Vagina (tissue), 2 donors: ENCODE results near the gene VPS33B.

Experiments
- CTCF ChIP-seq, 3 experiments: fragments of 450-650 bp in 2 of 3; fragments of 200-600 bp in 1 of 3; sonication (generic) in 1 of 3; IDR thresholded peaks; one replicate each; pipeline ENCODE4 v1.5.1; 2017 to 2019; ENCODE audit warnings: antibody characterized with exemption in 3 of 3, mild to moderate bottlenecking in 2 of 3, moderate library complexity in 2 of 3
- POLR2A ChIP-seq, 2 donors: fragments of 450-650 bp; IDR thresholded peaks; one replicate each; pipeline ENCODE4 v1.6.1; 2017; ENCODE audit warnings: antibody characterized with exemption in 2 of 2, mild to moderate bottlenecking in 2 of 2, moderate library complexity in 2 of 2
- POLR2AphosphoS5 ChIP-seq, 2 donors: sonication (generic); formaldehyde crosslinking; IDR thresholded peaks; one replicate each; pipeline ENCODE4 v1.9.0; 2017; ENCODE audit warnings: antibody characterized with exemption in 2 of 2, mild to moderate bottlenecking in 2 of 2, low read depth in 1 of 2; ENCODE audit not compliant: insufficient read depth in 1 of 2

- TF ChIP-seq CTCF (IDR thresholded peaks at IDR 0.05) (no peak), POLR2A (IDR thresholded peaks at IDR 0.05) (no peak), POLR2AphosphoS5 (IDR thresholded peaks at IDR 0.05; ENCODE audit: insufficient read depth in 1 of 2, low read depth in 1 of 2) (no peak)
Observed at GRCh38 chr15:90962021-90962420, 60.4 kb downstream of the VPS33B start.
